SK-N-SH treated with all-trans-retinoic acid at 6 μM for 48 hours (cell line): ENCODE results near the gene EVX2.

ENCODE experiments used
- ESRRG ChIP-seq: fragments of 250-450 bp; sonication (Bioruptor Pico); IDR thresholded peaks from 2 replicates; pipeline ENCODE4 v1.6.1; 2021; ENCODE audit warnings: mild to moderate bottlenecking
- ISL1 ChIP-seq: fragments of 250-450 bp; sonication (Bioruptor Pico); IDR thresholded peaks from 2 replicates; pipeline ENCODE4 v2.1.2; 2022; ENCODE audit warnings: mild to moderate bottlenecking, moderate library complexity
- OSR1 ChIP-seq: fragments of 250-450 bp; sonication (Bioruptor Pico); IDR thresholded peaks from 2 replicates; pipeline ENCODE4 v1.8.0; 2022; ENCODE audit warnings: moderate library complexity, mild to moderate bottlenecking, inconsistent platforms
- RARB ChIP-seq: fragments of 250-450 bp; sonication (Bioruptor Pico); IDR thresholded peaks from 2 replicates; pipeline ENCODE4 v1.8.0; 2021; ENCODE audit warnings: mild to moderate bottlenecking, moderate library complexity
- SNAI2 ChIP-seq: fragments of 250-450 bp; sonication (Bioruptor Pico); IDR thresholded peaks from 2 replicates; pipeline ENCODE4 v1.5.0; 2020; ENCODE audit warnings: mild to moderate bottlenecking, moderate library complexity
- TOX ChIP-seq: fragments of 250-450 bp; sonication (Bioruptor Pico); IDR thresholded peaks from 2 replicates; pipeline ENCODE4 v1.8.0; 2021; ENCODE audit warnings: mild to moderate bottlenecking, moderate library complexity, borderline replicate concordance
- ZC3H10 ChIP-seq: fragments of 250-450 bp; sonication (Bioruptor Pico); IDR thresholded peaks from 2 replicates; pipeline ENCODE4 v1.5.1; 2021; ENCODE audit warnings: mild to moderate bottlenecking, moderate library complexity
- ZFP3 ChIP-seq: fragments of 250-450 bp; sonication (Bioruptor Pico); IDR thresholded peaks from 2 replicates; pipeline ENCODE4 v1.5.0; 2020; ENCODE audit warnings: mild to moderate bottlenecking, moderate library complexity
- ZNF565 ChIP-seq: fragments of 450-650 bp; formaldehyde crosslinking; conservative IDR thresholded peaks from 2 replicates; pipeline ENCODE4 v1.5.0; 2020; ENCODE audit warnings: low read depth, mild to moderate bottlenecking, moderate library complexity
- TF ChIP-seq, protein P1 (sequence below): fragments of 250-450 bp; sonication (Bioruptor Pico); IDR thresholded peaks from 2 replicates; pipeline ENCODE4 v1.5.1; 2020; ENCODE audit warnings: low read depth, mild to moderate bottlenecking, moderate library complexity
- TF ChIP-seq, protein P2 (sequence below): fragments of 250-450 bp; sonication (Bioruptor Pico); IDR thresholded peaks from 2 replicates; pipeline ENCODE4 v1.8.0; 2020; ENCODE audit warnings: mild to moderate bottlenecking, moderate library complexity, borderline replicate concordance

DNA sequence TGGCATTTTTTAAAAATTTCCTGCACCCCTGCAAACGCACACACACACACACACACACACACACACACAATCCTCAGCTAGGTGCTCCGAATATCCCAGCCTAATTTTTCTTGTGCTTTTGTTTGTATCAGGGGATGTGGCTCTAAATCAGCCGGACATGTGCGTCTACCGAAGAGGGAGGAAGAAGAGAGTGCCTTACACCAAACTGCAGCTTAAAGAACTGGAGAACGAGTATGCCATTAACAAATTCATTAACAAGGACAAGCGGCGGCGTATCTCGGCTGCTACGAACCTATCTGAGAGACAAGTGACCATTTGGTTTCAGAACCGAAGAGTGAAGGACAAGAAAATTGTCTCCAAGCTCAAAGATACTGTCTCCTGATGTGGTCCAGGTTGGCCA is 10.6 kb upstream of the EVX2 start:
- TF ChIP-seq TOX (CRISPR knock-in tag) (no peak), ISL1 (CRISPR knock-in tag) (no peak), ESRRG (CRISPR knock-in tag) (no peak), ZC3H10 (CRISPR knock-in tag) (no peak), SNAI2 (CRISPR knock-in tag) (no peak), ZNF565 (no peak), OSR1 (CRISPR knock-in tag) (no peak), RARB (CRISPR knock-in tag) (no peak), ZFP3 (no peak)
- TF ChIP-seq, protein P1, sequence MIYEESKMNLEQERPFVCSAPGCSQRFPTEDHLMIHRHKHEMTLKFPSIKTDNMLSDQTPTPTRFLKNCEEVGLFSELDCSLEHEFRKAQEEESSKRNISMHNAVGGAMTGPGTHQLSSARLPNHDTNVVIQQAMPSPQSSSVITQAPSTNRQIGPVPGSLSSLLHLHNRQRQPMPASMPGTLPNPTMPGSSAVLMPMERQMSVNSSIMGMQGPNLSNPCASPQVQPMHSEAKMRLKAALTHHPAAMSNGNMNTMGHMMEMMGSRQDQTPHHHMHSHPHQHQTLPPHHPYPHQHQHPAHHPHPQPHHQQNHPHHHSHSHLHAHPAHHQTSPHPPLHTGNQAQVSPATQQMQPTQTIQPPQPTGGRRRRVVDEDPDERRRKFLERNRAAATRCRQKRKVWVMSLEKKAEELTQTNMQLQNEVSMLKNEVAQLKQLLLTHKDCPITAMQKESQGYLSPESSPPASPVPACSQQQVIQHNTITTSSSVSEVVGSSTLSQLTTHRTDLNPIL (CRISPR knock-in tag) = no peak
- TF ChIP-seq, protein P2, sequence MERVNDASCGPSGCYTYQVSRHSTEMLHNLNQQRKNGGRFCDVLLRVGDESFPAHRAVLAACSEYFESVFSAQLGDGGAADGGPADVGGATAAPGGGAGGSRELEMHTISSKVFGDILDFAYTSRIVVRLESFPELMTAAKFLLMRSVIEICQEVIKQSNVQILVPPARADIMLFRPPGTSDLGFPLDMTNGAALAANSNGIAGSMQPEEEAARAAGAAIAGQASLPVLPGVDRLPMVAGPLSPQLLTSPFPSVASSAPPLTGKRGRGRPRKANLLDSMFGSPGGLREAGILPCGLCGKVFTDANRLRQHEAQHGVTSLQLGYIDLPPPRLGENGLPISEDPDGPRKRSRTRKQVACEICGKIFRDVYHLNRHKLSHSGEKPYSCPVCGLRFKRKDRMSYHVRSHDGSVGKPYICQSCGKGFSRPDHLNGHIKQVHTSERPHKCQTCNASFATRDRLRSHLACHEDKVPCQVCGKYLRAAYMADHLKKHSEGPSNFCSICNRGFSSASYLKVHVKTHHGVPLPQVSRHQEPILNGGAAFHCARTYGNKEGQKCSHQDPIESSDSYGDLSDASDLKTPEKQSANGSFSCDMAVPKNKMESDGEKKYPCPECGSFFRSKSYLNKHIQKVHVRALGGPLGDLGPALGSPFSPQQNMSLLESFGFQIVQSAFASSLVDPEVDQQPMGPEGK (CRISPR knock-in tag) = no peak
